GM18951 (cell line): ENCODE results near the gene TET2.

Source experiments
- POLR2A ChIP-seq: IDR thresholded peaks from 4 replicates; pipeline ENCODE4 v1.6.1; 2011; ENCODE audit warnings: mild to moderate bottlenecking; ENCODE audit not compliant: insufficient read length, insufficient read depth; ENCODE audit errors: extremely low read depth
- in situ Hi-C: fragments of 300-500 bp; cut with MboI; formaldehyde crosslinking; loops from one replicate; pipeline ENCODE4 v1.12.0; 2022; ENCODE audit warnings: low sequenced_read_pairs, mixed read lengths, inconsistent platforms; ENCODE audit not compliant: unreplicated experiment

TET2 gene

DNA sequence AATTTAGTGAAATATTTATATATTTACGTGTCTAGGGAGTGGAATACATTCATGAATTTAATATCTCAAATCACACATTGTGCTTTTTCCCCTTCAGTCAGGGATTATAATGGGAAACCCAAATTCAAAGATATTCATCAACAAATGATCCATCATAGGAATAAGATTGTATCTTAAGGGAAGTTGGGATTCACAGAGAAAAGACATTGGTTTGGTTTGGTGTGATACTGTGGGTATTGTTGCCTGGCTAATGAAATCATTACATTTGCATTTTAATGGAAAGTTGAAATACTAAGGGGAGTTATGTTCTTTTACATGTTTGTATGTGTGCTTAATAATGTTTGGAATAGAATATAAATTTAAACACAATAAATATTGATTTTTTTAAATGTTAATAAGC lies 1.7 kb downstream of the TET2 start:
- no peak for TF ChIP-seq POLR2A
- in situ Hi-C loops, result loop anchor here (5.0 kb wide), 1 partner anchor 319 kb away; no protein-coding TSS in a partner anchor

GRCh38 chr4:105148776-105149175 lies 2.1 kb downstream of the TET2 start:
- in situ Hi-C loops, result loop anchor here (5.0 kb wide), 1 partner anchor 319 kb away; no protein-coding TSS in a partner anchor
- TF ChIP-seq POLR2A, result no peak

GRCh38 chr4:105149771-105150170 lies 3.1 kb downstream of the TET2 start:
- TF ChIP-seq POLR2A, result no peak
- in situ Hi-C loops, result loop anchor here (5.0 kb wide), 1 partner anchor 318 kb away; no protein-coding TSS in a partner anchor

DNA sequence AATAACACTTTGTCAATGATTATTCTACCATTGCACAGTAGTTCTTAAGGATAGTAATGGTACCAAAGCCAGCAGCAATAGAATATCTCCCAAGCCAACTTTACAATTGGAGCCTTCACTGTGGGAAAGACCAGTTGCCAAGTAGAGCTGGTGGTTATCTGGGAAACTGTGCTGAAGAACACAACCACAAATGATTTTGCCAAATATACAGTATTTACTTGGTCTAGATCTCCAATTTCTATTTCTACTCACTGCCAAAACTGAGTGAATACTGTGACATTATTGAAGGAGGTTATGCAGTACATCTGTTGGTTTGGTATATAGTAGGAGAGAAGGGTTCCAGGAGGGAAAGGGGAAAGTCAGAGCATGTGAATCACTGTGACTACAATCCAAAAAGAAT lies 3.8 kb downstream of the TET2 start:
- TF ChIP-seq POLR2A, result no peak
- in situ Hi-C loops, result no loop called here

- in situ Hi-C loops, result no loop called here
Observed at GRCh38 chr4:105153749-105154148, 7.1 kb downstream of the TET2 start.

DNA sequence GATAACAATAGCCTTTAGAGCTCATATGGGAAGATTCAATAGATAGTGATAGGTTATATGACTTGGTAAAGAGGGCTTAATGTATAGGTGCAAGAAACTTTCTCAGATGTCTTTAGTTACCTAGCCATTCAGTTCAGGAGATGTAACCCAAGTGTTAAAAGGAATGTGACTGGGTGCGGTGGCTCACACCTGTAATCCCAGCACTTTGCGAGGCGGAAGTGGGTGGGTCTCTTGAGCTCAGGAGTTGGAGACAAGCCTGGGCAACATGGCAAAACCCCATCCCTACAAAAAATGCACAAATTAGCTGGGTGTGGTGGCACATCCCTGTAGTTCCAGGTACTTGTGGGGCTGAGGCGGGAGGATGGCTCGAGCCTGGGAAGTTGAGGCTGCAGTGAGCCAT lies 7.9 kb downstream of the TET2 start:
- in situ Hi-C loops, result no loop called here
- no peak for TF ChIP-seq POLR2A

More at GRCh38 chr4:105153749-105154148, 7.1 kb downstream of the TET2 start:
- no peak for TF ChIP-seq POLR2A

- in situ Hi-C loops, result no loop called here
- TF ChIP-seq POLR2A, result no peak
Observed at GRCh38 chr4:105155426-105155825, 8.8 kb downstream of the TET2 start.

DNA sequence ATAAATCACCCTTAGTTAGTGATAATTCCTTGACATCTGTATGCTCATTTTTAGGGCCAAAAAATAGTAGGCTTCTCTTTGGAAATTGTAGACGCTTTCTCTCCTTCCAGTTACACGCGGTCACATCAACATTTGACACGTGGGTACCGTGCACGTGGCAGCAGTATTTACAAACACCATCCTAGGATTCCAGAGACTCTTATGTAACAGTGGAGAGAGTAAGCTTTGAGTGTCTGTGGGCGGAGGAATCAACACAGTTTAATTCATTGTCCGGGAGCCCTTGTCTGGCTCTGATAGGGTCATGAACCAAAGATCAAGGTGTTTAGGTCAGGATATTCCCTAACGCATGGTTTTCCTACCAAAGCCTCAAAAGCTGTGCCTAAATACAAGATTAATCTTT lies 12.2 kb downstream of the TET2 start:
- TF ChIP-seq POLR2A, result no peak
- in situ Hi-C loops, result no loop called here

GRCh38 chr4:105162123-105162796 lies 15.6 kb downstream of the TET2 start:
- no peak for TF ChIP-seq POLR2A
- in situ Hi-C loops, result no loop called here

GRCh38 chr4:105164548-105164947 lies 17.9 kb downstream of the TET2 start:
- no peak for TF ChIP-seq POLR2A

DNA sequence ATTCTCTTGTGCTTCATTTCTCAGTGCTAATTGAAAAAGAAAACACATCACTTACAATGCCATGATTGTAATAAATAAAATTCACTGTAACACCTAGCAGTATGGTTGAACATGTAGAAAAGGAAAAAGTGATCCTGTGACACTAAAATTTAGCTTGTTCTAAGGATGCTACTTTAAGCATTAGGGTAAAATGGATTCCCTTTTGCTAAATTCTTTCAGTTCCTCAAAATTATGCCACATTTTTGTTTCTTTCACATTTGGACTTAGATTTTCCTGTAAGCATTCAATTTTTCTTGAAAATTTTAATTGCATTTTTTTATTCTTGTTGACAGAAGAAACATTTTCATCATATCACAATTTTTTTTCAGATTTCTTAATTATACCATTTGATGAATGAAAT lies 19.4 kb downstream of the TET2 start:
- TF ChIP-seq POLR2A, result no peak
- in situ Hi-C loops, result no loop called here

More at GRCh38 chr4:105164548-105164947, 17.9 kb downstream of the TET2 start:
- in situ Hi-C loops, result no loop called here

DNA sequence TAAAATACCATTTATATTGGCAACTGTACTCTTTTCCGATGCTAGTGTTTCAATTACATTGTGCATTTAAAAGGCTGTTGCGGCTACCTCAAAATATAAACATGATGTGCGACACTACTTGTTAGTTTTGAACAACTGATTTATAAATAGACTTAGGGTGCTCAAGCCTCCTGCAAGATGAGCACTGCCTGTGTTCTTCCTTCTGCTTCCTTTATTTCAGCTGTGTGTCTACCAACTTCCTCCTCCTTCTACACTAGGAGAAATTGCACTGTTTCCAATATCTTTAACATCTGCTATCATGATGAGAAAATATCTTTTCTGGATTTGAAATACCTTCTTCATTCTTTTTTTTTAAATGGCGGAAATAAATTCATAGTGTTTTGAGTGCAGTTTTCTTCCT lies 24.0 kb downstream of the TET2 start:
- in situ Hi-C loops, result no loop called here
- TF ChIP-seq POLR2A, result no peak

GRCh38 chr4:105171912-105172311 lies 25.2 kb downstream of the TET2 start:
- TF ChIP-seq POLR2A, result no peak
- in situ Hi-C loops, result no loop called here

GRCh38 chr4:105174098-105174497 lies 27.4 kb downstream of the TET2 start:
- TF ChIP-seq POLR2A, result no peak
- in situ Hi-C loops, result no loop called here

DNA sequence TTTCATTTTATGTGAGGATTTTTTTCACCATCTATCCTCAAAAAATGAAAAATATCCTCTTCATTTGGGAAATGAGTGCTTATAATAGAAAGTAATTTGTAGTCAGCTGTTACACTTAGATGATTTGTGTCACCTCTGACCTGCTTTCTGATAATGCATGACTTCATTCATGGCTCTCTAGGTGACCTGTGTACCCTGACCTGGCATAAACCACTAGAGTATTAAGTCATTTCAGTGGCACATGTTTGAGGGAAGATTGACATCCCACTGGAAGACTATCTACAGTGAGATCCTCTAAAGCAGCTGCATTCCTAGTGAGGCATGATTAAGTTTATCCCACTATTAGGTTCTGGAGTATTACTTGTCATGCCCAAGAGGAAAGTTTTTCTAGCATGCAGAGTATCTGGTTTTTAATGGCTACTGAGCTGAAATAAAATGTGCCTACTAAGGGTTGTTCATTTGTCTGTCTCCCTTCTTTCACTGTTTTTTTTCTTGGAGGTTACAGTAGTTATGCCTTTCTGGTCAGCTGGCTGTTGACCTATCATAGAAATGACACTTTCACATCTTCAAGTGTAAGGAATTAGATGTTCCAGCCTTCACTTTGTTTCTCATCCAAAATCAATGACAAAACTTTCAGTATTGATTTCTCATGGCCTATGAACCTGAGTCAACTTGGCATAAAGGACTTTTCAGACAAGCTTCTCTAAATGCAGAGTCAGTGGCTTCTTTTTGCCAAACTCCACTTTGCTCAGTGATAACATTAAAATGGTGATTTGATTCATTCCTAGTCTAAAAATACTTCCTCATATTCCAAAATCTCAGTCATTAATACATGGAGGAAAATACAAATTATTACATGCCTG lies 33.1 kb downstream of the TET2 start:
- TF ChIP-seq POLR2A, result no peak
- in situ Hi-C loops, result no loop called here
